ENCODE data around the gene CLRN3.

GRCh38 chr10:127928021-127928806 lies 35.5 kb upstream of the CLRN3 start:
- TF ChIP-seq EZH2phosphoT487 (IDR thresholded peaks at IDR 0.05; ENCODE audit: insufficient read depth, low read depth), result no peak
- no peak for TF ChIP-seq EZH2 (IDR thresholded peaks at IDR 0.05; ENCODE audit: insufficient read depth, poor library complexity, severe bottlenecking)

All from GM23248 (cell line).